GM21390 (cell line): ENCODE data around the gene PSME4.
"Not testable (repeated sequence)": the region's sequence is repeated elsewhere in the genome, so short reads cannot be mapped to it uniquely, and the experiment has no call there.

ENCODE experiments used
- ATAC-seq: cut with Tn5 transposase; IDR thresholded peaks from one replicate; pipeline ENCODE4 v1.9.1; 2021; ENCODE audit not compliant: unreplicated experiment

PSME4 gene

DNA sequence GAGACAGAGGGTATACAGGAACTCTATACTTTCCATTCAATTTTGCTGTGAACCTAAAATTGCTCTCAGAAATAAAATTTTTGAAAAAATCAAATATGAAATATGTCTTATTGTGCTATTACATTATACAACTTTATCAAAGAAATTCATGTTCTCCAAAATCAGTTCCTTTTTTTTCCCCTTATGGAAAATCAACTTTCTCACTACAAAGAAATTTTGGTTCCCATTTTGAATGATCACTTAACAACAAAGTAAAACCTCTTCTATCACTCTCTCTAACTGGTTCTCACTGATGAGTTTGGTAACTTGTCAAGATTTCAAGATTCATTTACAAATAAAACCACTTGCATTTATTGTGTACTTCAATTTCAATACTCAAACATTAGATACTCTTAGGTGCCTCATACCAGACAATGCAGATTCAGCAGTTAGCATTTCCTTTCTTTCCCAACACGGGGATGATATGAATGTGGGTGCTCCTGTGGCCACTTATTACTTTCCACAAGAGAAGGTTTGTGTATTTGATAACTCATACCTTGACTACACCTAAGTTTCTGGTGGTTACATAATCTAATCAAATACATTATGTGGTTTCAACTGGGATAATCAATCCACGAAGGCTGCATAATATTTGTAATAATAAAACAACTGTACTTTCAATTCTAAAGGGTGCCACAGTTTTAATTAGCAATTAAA is 6.4 kb downstream of the PSME4 start:
- no peak for ATAC-seq

DNA sequence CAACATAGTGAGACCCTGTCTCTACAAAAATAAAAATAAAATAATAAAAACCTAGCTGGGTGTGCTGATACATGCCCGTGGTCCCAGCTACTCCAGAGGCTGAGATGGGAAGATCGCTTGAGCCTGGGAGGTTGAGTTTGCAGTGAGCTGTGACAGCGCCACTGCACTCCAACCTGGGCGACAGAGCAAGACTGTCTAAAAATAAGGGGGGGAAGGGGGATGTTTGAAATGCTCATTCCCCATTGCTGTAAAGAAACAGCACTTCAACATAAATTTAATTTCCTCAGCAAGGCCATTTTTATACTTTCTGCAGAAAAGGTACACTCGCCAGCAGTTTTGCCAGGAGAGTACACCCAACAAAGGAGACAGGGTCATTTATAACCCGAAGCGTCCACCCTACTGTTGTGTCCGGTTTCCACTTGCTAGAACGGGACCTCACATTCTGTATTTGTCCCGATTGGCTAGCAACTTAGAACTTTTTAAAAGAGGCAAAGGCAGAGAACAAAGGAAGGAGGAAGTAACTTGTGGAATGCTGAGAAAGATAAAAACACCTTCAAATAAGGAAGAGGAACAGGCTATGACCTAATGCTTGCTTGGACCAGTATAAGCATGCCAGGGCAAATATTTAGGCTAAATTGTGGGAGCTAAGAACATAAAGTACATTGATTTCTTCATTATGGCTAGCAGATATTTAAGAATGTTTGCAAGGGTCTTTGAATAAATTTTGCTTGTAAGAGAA is 9.1 kb downstream of the PSME4 start:
- not testable (repeated sequence) for ATAC-seq

DNA sequence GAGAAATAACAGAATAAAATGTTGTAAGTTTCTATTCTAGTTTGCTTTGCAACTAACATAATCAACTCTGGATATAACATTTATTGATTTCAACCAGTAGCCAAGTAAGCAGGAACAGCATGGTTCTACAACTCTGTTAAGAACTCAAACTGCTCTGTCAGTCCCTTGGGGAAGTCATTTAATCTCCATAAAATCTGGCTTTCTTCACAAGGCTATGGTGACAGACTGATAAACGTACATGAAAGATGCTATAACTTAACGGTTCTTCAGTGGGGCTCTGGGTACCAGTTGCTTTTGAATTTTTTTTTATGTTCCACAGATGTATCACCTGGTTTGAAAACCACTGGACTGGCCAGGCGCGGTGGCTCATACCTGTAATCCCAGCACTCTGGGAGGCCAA is 10.3 kb downstream of the PSME4 start:
- no peak for ATAC-seq

DNA sequence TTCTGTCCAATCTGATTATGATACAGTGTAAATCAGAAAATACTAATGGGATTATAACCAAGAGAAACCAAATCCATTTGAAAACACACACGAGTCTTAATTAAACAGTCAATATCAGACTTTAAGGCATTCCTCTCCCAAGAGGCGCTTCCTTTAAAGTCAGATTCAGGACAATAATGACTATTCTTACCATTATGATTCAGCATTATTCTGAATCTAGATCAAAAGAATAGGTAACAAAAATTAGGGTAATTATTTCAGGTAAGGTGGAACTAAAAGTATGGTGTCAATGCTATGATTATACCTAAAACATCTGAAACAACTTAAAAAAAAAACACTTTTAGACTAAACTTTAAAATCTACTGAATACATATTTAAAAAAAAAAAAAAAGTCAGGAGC is 12.3 kb downstream of the PSME4 start:
- ATAC-seq = no peak

DNA sequence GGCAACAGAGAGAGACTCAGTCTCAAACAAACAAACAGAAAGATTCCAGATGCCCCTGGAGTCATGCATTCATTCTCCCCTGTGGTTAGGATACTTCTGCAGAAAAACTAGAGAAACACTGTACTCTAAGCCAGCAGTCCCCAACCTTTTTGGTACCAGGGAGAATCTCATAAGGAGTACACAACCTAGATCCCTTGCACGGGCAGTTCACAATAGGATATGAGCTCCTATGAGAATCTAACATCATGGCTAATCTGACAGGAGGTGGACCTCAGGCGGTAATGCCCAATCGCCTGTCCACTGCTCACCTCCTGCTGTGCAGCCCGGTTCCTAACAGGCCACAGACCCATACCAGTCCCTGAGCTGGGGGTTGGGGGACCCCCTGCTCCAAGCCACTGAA is 18.3 kb downstream of the PSME4 start:
- ATAC-seq = no peak

- no peak for ATAC-seq
Measured at GRCh38 chr2:53949457-53949856, 21.3 kb downstream of the PSME4 start.

- ATAC-seq = no peak
Measured at GRCh38 chr2:53945538-53945937, 25.3 kb downstream of the PSME4 start.

DNA sequence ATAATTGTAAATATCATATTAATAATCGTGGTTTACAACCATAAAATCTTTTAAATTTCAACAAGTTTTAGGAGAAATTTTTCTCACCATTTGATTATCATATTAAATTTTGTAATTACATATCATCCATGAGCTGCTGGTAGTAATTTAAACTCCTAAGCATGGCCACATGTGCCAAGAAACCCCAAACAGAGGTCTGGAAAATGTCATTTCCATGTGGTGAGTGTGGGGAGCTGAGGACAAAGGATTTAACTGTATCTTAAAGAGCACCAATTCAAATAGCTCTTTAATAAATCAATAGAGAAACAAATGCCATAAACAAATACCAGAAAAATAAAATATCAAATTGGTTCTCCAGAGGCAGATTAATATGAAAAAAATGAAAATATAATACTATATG is 26.3 kb downstream of the PSME4 start:
- ATAC-seq = no peak

DNA sequence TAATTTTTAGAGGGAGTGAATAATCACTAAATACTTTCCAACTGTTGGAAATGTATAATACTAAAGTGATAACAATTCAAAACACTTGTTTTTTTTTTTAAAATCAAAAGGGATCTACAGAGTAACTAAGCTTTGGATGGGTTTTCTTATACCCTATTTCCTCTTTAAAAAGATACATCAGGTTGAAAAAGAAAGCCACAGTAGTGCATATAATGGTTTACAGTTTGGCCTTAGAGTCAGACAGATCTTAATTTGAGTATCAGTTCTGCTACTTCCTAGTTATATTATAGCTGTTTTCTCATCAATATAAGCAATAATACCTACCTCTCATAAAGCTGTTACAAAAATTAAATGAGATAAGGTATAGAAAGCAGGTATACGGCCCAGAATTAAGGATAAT is 28.5 kb downstream of the PSME4 start:
- ATAC-seq = peak; percentile 50

DNA sequence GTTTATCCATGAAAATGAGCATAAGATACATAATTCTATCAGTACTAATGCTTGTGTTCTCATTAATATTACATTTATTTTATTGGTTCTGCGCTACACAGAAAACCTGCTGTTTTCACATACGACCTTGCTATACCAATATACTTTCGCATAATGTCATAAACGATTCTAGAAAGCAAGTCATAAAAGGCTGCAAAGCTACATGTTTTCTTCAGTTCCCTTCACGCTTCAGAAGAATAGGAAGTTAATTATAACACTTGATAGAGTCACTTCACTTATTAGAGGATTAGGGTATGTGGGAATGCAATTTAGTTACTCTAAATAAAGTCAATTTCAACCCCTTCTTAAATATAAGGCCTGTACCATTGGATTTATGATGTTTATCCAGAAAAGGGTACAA is 29.0 kb downstream of the PSME4 start:
- ATAC-seq = peak; percentile 68

GRCh38 chr2:53939656-53940055 is 31.1 kb downstream of the PSME4 start:
- no peak for ATAC-seq

GRCh38 chr2:53938904-53939303 is 31.9 kb downstream of the PSME4 start:
- ATAC-seq = no peak

DNA sequence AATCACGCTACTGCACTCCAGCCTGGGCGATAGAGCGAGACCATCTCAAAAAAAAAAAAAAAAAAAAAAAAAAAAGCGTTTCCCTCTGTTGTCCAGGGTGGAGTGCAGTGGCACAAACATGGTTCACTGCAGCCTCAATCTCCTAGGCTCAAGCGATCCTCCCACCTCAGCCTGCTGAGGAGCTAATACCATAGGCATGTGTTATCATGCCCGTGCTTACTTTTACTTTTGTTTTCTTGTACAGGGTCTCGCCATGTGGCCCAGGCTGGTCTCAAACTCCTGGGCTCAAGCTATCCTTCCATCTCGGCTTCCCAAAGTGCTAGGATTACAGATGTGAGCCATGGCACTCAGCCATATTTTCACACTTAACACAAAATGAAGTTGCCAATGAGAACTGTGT is 37.5 kb downstream of the PSME4 start:
- no peak for ATAC-seq

DNA sequence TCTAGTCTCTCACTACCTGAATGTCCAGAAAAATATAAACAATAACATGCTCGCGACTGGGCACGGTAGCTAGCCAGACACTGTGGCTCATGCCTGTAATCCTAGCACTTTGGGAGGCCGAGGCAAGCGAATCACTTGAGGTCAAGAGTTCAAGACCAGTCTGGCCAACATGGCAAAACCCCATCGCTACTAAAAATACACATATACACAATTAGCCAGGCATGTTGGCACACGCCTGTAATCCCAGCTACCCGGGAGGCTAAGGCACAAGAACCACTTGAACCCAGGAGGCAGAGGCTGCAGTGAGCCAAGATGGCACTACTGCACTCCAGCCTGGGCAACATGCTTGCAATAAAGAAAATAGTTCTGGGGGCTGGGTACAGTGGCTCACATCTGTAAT is 44.5 kb downstream of the PSME4 start:
- not testable (repeated sequence) for ATAC-seq

- ATAC-seq = peak; percentile 89
Measured at GRCh38 chr2:53913721-53914120, 57.1 kb downstream of the PSME4 start.

- no peak for ATAC-seq
Measured at GRCh38 chr2:53911434-53912189, 59.2 kb downstream of the PSME4 start.

- no peak for ATAC-seq
Measured at GRCh38 chr2:53907582-53907981, 63.2 kb downstream of the PSME4 start.

DNA sequence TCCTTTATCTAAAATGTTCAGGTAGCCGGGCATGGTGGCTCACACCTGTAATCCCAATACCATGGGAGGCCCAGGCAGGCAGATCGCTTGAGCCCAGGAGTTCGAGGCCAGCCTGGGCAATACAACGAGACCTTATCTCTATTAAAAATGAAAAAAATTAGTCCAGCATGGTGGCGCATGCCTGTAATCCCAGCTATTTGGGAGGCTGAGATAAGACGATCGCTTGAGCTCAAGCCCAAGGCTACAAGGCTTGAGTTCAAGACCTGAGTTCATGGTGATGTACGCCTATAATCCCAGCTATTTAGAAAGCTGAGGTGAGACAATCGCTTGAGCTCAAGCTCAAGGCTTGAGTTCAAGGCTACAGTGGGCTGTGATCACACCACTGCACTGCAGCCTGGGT is 65.4 kb downstream of the PSME4 start:
- ATAC-seq = no peak

- no peak for ATAC-seq
Measured at GRCh38 chr2:53903011-53903410, 67.8 kb downstream of the PSME4 start.

DNA sequence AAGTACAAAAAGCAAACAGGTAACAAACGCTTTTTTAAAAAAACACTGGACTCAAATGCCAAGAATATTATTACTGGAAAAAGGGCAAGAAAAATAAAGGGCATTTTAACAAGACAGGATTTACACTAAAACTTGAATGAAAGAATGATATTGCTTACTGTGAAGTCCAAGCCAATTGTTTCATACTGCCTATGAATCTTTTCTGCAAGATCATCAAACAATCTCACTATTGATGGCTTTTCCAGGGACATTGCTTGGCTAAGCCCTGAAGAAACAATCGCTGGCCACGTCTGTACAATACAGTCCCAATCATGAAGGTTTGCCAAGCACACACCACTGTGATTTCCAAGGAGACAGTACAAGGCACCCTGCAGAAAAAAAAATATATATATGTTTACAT is 69.6 kb downstream of the PSME4 start:
- ATAC-seq = no peak

DNA sequence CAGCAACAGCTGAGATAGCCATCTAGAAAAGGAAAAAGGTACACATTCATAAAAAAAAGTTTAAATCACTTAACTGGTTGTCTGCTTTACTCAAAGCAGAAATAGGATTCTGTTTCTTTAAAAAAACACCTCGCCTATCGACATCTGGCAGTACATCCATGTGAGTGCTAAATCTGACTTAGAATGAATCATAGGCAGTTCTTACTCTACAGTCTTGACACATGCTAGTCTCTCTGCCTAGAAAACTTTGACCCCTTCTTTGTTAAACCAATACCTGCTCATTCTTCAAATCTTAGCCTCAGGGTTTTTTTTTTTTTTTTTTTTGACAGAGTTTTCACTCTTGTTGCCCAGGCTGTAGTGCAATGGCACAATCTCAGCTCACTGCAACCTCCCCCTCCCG is 73.9 kb downstream of the PSME4 start:
- no peak for ATAC-seq
